ENCODE measurements around the gene PLP2.
A peak's percentile ranks its signal among the peaks of the same experiment; 100 is the strongest.

Gene PLP2

DNA sequence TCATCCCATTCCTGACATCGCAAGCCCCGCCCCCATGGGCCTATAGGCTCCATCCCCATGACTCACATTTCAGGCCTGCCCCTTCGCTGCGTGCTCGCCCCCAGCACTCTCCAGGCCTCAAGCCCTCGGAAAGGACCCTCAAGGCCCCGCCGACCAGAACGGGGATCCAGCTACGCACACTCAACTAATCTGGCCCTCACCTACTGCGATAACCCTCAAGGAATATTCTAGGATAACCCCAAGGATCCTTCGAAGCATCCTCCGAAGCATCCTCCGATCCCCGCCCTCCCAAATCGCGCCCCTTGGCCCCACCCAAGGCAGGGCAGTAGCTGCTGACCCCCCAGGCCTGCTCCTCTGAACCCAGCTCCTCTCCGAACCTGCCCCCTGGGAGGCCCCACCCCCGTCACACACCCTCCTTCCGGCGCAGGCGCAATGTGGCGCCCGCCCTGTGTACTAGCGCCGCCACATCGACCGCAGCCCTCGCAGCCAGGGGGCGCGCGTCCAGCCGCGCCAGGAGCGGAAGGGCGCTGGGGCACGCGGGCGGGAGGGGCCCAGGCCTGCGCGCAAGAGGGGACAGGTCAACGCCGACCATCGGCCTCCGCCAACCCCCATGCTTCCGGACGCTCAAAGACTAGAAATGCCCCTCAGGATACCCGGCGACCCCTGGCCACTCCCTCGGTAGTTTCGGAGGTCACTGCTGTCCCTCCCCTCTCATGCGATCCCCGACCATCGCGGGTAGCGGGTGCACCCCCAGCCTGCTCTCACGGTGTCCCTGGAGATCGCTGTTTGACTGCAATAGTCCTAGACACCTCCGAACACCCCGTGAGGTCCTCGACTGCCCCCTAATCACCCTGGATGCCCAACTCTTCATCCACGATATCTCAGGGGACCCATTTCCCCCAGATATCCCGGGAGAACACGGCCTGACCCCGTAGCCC, 15.5 kb upstream of the PLP2 start:
- DNase-seq (ENCODE audit: insufficient read length, low spot score) (peak; percentile 59), FAIRE-seq (no peak)
- TF ChIP-seq, protein P1, sequence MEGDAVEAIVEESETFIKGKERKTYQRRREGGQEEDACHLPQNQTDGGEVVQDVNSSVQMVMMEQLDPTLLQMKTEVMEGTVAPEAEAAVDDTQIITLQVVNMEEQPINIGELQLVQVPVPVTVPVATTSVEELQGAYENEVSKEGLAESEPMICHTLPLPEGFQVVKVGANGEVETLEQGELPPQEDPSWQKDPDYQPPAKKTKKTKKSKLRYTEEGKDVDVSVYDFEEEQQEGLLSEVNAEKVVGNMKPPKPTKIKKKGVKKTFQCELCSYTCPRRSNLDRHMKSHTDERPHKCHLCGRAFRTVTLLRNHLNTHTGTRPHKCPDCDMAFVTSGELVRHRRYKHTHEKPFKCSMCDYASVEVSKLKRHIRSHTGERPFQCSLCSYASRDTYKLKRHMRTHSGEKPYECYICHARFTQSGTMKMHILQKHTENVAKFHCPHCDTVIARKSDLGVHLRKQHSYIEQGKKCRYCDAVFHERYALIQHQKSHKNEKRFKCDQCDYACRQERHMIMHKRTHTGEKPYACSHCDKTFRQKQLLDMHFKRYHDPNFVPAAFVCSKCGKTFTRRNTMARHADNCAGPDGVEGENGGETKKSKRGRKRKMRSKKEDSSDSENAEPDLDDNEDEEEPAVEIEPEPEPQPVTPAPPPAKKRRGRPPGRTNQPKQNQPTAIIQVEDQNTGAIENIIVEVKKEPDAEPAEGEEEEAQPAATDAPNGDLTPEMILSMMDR (IDR thresholded peaks at IDR 0.05; ENCODE audit: insufficient read depth, missing control alignments) = peak; percentile 26

DNA sequence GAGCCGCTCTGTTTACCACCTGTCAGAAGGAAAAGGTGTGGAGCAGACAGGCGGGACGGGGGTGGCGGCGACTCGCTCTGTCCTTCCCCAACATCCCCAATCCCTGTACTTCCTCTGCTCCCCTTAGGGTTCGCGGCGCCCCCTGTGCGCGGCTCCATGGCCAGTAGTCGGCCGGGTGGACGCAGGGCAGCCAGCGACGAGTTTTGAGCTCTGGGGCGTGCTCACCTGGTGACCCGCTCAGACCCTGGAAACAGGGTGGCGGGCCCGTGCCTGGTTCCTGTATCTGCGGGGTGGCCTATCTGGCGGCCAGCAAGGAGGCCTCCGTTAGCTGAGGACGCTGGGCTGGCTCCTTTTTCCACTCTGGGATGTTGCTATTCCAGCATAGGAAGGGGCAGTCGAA, 14.5 kb upstream of the PLP2 start:
- no peak for FAIRE-seq
- no peak for DNase-seq (ENCODE audit: insufficient read length, low spot score)
- TF ChIP-seq, protein P1 (IDR thresholded peaks at IDR 0.05; ENCODE audit: insufficient read depth, missing control alignments) = no peak

DNA sequence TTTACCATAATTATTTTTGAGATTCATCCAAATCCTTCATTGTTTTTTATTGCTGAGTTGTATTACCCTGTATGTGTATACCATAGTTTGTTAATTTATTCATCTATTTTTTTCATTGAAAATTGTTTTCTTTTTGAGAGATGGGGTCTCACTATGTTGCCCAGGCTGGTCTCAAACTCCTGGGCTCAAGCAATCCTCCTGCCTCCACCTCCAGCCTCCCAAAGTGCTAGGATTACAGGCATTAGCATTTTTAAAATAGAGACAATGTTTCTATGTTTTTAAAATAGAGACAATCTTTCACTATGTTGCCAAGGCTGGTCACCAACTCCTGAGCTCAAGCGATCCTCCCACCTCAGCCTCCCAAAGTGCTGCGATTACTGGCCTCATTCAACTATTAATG, 10.8 kb upstream of the PLP2 start:
- FAIRE-seq (no peak), DNase-seq (ENCODE audit: insufficient read length, low spot score) (no peak)
- TF ChIP-seq, protein P1 (IDR thresholded peaks at IDR 0.05; ENCODE audit: insufficient read depth, missing control alignments) = no peak

DNA sequence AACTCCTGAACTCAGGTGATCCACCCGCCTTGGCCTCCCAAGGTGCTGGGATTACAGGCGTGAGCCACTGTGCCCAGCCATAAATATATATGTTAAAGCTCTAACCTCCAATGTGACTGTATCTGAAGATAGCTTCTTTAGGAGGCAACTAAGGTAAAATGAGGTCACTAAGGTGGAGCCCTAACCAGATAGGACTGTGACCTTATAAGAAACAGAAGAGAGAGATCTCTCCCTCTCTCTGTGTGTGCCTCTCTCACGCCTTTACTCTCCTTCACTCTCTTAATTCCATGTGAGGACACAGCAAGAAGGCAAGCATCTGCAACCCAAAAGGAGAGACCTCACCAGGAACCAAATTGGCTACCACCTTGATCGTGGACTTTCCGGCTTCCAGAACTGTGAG, 10.1 kb upstream of the PLP2 start:
- no peak for DNase-seq (ENCODE audit: insufficient read length, low spot score)
- FAIRE-seq = no peak
- TF ChIP-seq, protein P1 (IDR thresholded peaks at IDR 0.05; ENCODE audit: insufficient read depth, missing control alignments) = no peak

DNA sequence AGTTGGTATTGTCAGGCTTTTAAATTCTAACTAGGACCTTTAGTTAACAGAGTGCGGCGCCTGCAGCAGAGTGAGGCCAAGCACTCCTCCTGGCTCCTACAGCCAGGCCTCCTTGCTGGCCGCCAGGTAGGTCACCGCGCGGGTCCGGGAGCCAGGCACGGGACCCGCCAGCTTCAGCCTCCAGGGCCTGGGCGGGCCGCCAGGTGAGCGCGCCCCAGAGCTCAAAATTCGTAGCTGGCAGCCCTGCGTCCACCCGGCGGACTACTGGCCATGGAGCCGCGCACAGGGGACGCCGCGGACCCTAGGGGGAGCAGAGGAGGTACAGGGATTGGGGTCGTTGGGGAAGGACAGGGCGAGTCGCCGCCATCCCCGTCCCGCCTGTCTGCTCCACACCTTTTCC, 9.1 kb upstream of the PLP2 start, which contains the start of gene MAGIX:
TSS of gene MAGIX (plus strand) at position 139 of the 400 bp plus-strand sequence. CDS start at position 271, 132 bp downstream.
- DNase-seq (ENCODE audit: insufficient read length, low spot score) (no peak), FAIRE-seq (no peak)
- TF ChIP-seq, protein P1 (IDR thresholded peaks at IDR 0.05; ENCODE audit: insufficient read depth, missing control alignments) = no peak

DNA sequence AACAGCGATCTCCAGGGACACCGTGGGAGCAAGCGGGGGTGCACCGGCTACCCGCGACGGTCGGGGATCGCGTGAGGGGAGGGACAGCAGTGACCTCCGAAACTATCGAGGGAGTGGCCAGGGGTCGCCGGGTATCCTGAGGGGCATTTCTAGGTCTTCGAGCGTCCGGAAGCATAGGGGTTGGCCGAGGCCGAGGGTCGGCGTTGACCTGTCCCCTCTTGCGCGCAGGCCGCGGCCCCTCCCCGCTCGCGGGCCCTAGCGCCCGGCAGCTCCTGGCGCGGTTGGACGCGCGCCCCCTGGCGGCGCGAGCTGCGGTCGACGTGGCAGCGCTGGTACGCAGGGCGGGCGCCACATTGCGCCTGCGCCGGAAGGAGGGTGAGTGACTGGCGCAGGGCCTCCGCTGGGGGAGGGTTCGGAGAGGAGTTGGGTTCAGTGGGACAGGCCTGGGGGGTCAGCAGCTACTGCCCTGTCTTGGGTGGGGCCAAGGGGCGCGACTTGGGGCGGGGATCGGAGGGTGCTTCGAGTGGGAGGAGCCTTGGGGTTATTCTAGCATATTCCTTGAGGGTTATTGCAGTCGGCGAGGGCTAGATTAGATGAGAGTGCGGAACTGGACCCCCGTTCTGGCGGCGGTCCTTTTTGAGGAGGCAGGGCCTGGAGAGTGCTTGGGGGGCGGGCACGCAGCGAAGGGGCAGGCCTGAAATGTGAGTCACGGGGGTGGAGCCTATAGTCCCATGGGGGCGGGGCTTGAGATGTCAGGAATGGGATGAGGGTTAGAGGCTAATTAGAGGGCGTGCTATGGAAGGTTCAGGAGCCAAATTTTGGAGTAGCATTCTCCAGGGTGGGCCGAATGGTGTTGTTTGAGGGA, 7.9 kb upstream of the PLP2 start:
- peak; percentile 75 for DNase-seq (ENCODE audit: insufficient read length, low spot score)
- TF ChIP-seq, protein P1 (IDR thresholded peaks at IDR 0.05; ENCODE audit: insufficient read depth, missing control alignments) = peak; percentile 50
- FAIRE-seq = no peak
